Liver (tissue), 9 donors: ENCODE measurements around the gene ZNF358. TPM values are rescaled to one million over a fixed set of nuclear protein-coding genes. Genes with fewer than 3 reads are reported as not detected.
A peak's percentile ranks its signal among the peaks of the same experiment; 100 is the strongest.

ENCODE experiments used
- DNase-seq: peaks from one replicate; pipeline ENCODE4 v3.0.0-alpha.2; 2017; ENCODE audit warnings: low spot score
- H3K27ac ChIP-seq, 2 donors: one replicate each; pipeline ENCODE4 v1.7.0; 2013; ENCODE audit warnings: inconsistent platforms in 2 of 2, low read length in 2 of 2, control low read depth in 1 of 2, low read depth in 1 of 2, mild to moderate bottlenecking in 1 of 2
- H3K27me3 ChIP-seq, 4 donors: one replicate each; pipeline versions ENCODE4 v1.6.1 to v1.7.0; 2013; ENCODE audit warnings: low read length in 3 of 4, inconsistent platforms in 1 of 4, mild to moderate bottlenecking in 1 of 4, moderate library complexity in 1 of 4; ENCODE audit not compliant: control insufficient read depth in 4 of 4, insufficient read depth in 4 of 4
- H3K36me3 ChIP-seq, 4 donors: one replicate each; pipeline versions ENCODE4 v1.6.1 to v1.7.0; 2013; ENCODE audit warnings: low read length in 3 of 4, mild to moderate bottlenecking in 3 of 4, low read depth in 1 of 4, moderate library complexity in 1 of 4; ENCODE audit not compliant: control insufficient read depth in 4 of 4, insufficient read depth in 3 of 4
- H3K4me1 ChIP-seq, 4 donors: one replicate each; pipeline versions ENCODE4 v1.6.1 to v1.7.0; 2013; ENCODE audit warnings: low read length in 3 of 4, mild to moderate bottlenecking in 3 of 4, moderate library complexity in 1 of 4; ENCODE audit not compliant: control insufficient read depth in 4 of 4, insufficient read depth in 4 of 4
- H3K4me3 ChIP-seq, 3 donors: one replicate each; pipeline versions ENCODE4 v1.6.1 to v1.7.0; 2013; ENCODE audit warnings: low read length in 3 of 3, control low read depth in 1 of 3, low read depth in 1 of 3, mild to moderate bottlenecking in 1 of 3
- H3K9ac ChIP-seq, 2 donors: one replicate each; pipeline ENCODE4 v1.7.0; 2013; ENCODE audit warnings: low read length in 2 of 2, mild to moderate bottlenecking in 2 of 2, moderate library complexity in 2 of 2, control low read depth in 1 of 2, low read depth in 1 of 2
- H3K9me3 ChIP-seq, 4 donors: one replicate each; pipeline versions ENCODE4 v1.6.1 to v1.7.0; 2013; ENCODE audit warnings: low read length in 3 of 4; ENCODE audit not compliant: control insufficient read depth in 4 of 4
- EGR1 ChIP-seq, 2 donors: IDR thresholded peaks; 2 replicates each; pipeline ENCODE4 v1.6.1; 2016 to 2018; ENCODE audit warnings: antibody characterized with exemption in 2 of 2, low read depth in 2 of 2
- FOXA1 ChIP-seq: IDR thresholded peaks from 2 replicates; pipeline ENCODE4 v1.6.1; 2016; ENCODE audit warnings: antibody characterized with exemption
- FOXA2 ChIP-seq: IDR thresholded peaks from 2 replicates; pipeline ENCODE4 v1.6.1; 2016; ENCODE audit warnings: antibody characterized with exemption
- GABPA ChIP-seq, 2 donors: IDR thresholded peaks in 1 of 2; conservative IDR thresholded peaks in 1 of 2; 2 replicates each; pipeline ENCODE4 v1.6.1; 2016; ENCODE audit warnings: antibody characterized with exemption in 2 of 2, mild to moderate bottlenecking in 1 of 2, moderate library complexity in 1 of 2
- HNF4A ChIP-seq, 2 donors: conservative IDR thresholded peaks; 2 replicates each; pipeline ENCODE4 v1.6.1; 2016; ENCODE audit warnings: antibody characterized with exemption in 2 of 2, mild to moderate bottlenecking in 2 of 2
- HNF4G ChIP-seq: IDR thresholded peaks from 2 replicates; pipeline ENCODE4 v1.6.1; 2016; ENCODE audit warnings: antibody characterized with exemption
- JUND ChIP-seq, 2 donors: IDR thresholded peaks; 2 replicates each; pipeline ENCODE4 v1.6.1; 2016; ENCODE audit warnings: antibody characterized with exemption in 2 of 2
- NR2F2 ChIP-seq: IDR thresholded peaks from 2 replicates; pipeline ENCODE4 v1.6.1; 2016; ENCODE audit warnings: antibody characterized with exemption
- RAD21 ChIP-seq, 2 donors: IDR thresholded peaks; 2 replicates each; pipeline ENCODE4 v1.6.1; 2016; ENCODE audit warnings: antibody characterized with exemption in 2 of 2, mild to moderate bottlenecking in 2 of 2
- RXRA ChIP-seq, 2 donors: IDR thresholded peaks; 2 replicates each; pipeline ENCODE4 v1.6.1; 2017 to 2018; ENCODE audit warnings: antibody characterized with exemption in 2 of 2, mild to moderate bottlenecking in 1 of 2
- SP1 ChIP-seq: IDR thresholded peaks from 2 replicates; pipeline ENCODE4 v1.6.1; 2018; ENCODE audit warnings: antibody characterized with exemption, mild to moderate bottlenecking
- YY1 ChIP-seq: IDR thresholded peaks from 2 replicates; pipeline ENCODE4 v1.6.1; 2016; ENCODE audit warnings: antibody characterized with exemption, mild to moderate bottlenecking
- WGBS: extraction: QIAGEN DNeasy Blood & Tissue Kit; methylation state at CpG from one replicate; pipeline ENCODE4 v1.1.7; 2013; 5-methylcytosine and 5-hydroxymethylcytosine counted together
- polyA plus RNA-seq, 2 donors: library from polyadenylated mRNA; stranded (reverse) in 1 of 2; unstranded in 1 of 2; fragments of 200-250 nt in 1 of 2; fragments of >200 nt in 1 of 2; fragmentation: Nextera tagmentation in 1 of 2; extraction: Ambion mirVana in 1 of 2; gene quantifications; one replicate each; pipeline versions ENCODE4 v1.2.1 to v1.2.3, GENCODE V29; 2013 to 2015
- total RNA-seq, 2 donors: library from RNA; depleted of rRNA; stranded (reverse); fragments of >200 nt; gene quantifications; one replicate each; pipeline ENCODE4 v1.2.3, GENCODE V29; 2014
- TF ChIP-seq, protein P1 (sequence below): IDR thresholded peaks from 2 replicates; pipeline ENCODE4 v1.6.1; 2016; ENCODE audit warnings: antibody characterized with exemption
- TF ChIP-seq, protein P2 (sequence below): IDR thresholded peaks from 2 replicates; pipeline ENCODE4 v1.6.1; 2016; ENCODE audit warnings: antibody characterized with exemption
- TF ChIP-seq, protein P3 (sequence below): IDR thresholded peaks from 2 replicates; pipeline ENCODE4 v1.6.1; 2016; ENCODE audit warnings: antibody characterized with exemption, mild to moderate bottlenecking
- donor health status: healthy.
- donor health status: healthy.
- donor health status: healthy.
- donor health status: healthy.
- donor health status: healthy.

ZNF358 gene
- total and polyA plus RNA-seq, 4 donors: 5.7 to 18.2 (median 12.5) TPM

DNA sequence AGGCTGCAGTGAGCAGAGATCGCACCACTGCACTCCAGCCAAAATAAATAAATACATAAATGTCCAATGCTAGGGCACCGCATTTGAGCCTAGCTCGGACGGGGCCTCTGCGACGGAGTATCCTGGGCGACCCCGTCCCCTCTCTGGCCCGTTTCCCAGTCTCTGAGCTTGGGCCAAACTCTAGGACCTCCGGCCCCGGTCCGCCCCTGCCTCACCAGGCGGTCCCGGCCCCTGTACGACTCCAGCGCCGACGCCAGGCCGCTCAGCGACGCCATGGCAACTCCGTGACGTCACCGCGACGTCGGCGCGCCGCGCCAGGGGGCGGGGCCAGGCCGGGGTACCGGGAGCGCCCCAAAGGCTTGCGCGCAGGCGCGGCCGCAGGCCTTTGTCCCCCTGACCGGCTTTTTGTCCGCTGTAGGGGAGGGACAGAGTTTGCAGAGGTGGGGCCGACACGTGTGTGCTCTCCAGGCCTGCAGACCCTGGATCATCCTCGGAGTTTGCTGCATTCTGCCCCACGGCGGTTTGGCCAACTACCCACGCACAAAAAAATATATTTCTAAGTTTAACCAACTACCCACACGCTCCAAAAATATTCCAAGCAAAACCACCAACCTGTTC is 27.1 kb upstream of the ZNF358 start, which contains the start of gene PEX11G:
Gene PEX11G, minus strand, starts transcription at position 300 of the 618 bp plus-strand sequence. Its CDS starts 25 bp downstream, at position 275.
- WGBS: under 1% methylated on average over 49 of the region's 49 CpGs
- peak; percentile 95 for DNase-seq
- Histone ChIP-seq H3K27me3 (no peaks in the 10 kb centered on the region), H3K9ac (peak within 1 kb of the TSS; percentile 64 to 85), H3K4me1 (peaks cover 0 to 14% (median 7%) of the 10 kb centered on the region in 4 donors), H3K4me3 (peak within 1 kb of the TSS; percentile 68 to 79 (median 72)), H3K27ac (peak within 1 kb of the TSS; percentile 83 to 96), H3K36me3 (peaks cover 0 to 2% (median 0%) of the 10 kb centered on the region in 4 donors), H3K9me3 (no peaks in the 10 kb centered on the region)
- TF ChIP-seq, protein P1, sequence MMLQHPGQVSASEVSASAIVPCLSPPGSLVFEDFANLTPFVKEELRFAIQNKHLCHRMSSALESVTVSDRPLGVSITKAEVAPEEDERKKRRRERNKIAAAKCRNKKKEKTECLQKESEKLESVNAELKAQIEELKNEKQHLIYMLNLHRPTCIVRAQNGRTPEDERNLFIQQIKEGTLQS: no peak
- TF ChIP-seq, protein P2, sequence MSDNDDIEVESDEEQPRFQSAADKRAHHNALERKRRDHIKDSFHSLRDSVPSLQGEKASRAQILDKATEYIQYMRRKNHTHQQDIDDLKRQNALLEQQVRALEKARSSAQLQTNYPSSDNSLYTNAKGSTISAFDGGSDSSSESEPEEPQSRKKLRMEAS: peak; percentile 56
- peak; percentile 8 for TF ChIP-seq YY1

DNA sequence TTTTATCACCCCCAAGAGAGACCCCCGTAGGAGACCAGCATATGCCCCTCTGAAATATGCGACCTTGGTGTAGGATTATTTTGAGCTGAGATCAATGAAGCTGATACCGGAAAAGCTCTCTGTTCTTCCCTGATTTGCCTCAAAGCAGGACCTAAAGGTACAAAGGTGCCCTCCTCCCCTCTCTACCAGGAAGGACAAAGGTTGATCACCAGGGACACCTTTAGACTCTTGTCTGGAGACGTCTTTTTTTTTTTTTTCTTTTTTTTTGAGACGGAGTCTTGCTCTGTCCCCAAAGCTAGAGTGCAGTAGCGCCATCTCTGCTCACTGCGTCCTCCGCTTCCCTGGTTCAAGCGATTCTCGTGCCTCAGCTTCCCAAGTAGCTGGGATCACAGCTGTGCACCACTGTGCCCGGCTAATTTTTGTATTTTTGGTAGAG is 26.3 kb upstream of the ZNF358 start:
- Histone ChIP-seq H3K4me1 (peaks cover 0 to 20% (median 14%) of the 10 kb centered on the region in 4 donors), H3K27me3 (no peaks in the 10 kb centered on the region), H3K27ac (peak overlapping the region in 1 of 2 donors; percentile 96), H3K4me3 (peak overlapping the region in 1 of 3 donors; percentile 72), H3K36me3 (no peaks in the 10 kb centered on the region), H3K9ac (no peak overlapping the region), H3K9me3 (no peaks in the 10 kb centered on the region)
- TF ChIP-seq, protein P3, sequence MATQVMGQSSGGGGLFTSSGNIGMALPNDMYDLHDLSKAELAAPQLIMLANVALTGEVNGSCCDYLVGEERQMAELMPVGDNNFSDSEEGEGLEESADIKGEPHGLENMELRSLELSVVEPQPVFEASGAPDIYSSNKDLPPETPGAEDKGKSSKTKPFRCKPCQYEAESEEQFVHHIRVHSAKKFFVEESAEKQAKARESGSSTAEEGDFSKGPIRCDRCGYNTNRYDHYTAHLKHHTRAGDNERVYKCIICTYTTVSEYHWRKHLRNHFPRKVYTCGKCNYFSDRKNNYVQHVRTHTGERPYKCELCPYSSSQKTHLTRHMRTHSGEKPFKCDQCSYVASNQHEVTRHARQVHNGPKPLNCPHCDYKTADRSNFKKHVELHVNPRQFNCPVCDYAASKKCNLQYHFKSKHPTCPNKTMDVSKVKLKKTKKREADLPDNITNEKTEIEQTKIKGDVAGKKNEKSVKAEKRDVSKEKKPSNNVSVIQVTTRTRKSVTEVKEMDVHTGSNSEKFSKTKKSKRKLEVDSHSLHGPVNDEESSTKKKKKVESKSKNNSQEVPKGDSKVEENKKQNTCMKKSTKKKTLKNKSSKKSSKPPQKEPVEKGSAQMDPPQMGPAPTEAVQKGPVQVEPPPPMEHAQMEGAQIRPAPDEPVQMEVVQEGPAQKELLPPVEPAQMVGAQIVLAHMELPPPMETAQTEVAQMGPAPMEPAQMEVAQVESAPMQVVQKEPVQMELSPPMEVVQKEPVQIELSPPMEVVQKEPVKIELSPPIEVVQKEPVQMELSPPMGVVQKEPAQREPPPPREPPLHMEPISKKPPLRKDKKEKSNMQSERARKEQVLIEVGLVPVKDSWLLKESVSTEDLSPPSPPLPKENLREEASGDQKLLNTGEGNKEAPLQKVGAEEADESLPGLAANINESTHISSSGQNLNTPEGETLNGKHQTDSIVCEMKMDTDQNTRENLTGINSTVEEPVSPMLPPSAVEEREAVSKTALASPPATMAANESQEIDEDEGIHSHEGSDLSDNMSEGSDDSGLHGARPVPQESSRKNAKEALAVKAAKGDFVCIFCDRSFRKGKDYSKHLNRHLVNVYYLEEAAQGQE: no peak
- TF ChIP-seq SP1: peak; percentile 30
- peak; percentile 66 for TF ChIP-seq HNF4G
- peak; percentile 81 to 82 for TF ChIP-seq HNF4A (conservative IDR thresholded peaks at IDR 0.05)
- DNase-seq: no peak
- 63% methylated on average over 11 of the region's 11 CpGs for WGBS

DNA sequence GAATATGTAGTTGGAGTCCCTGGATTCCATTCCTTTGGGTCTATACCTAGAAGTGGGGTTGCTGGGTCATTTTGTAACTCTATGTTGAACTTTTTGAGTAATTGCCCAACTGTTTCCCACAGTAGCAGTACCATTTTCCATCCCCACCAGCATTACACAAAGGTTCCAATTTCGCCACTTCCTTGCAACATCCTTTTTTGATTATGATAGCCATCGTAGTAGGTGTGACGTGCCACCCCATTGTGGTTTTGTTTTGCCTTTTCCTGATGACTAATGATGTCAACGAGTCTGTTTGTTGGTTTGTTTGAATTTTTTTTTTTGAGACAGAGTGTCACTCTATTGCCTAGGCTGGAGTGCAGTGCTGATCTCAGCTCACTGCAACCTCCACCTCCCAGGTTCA is 23.8 kb upstream of the ZNF358 start:
- no peaks in the 10 kb centered on the region for H3K36me3 ChIP-seq
- H3K27ac ChIP-seq: peak overlapping the region; percentile 33 to 61
- H3K9ac ChIP-seq: no peak overlapping the region
- H3K9me3 ChIP-seq: no peaks in the 10 kb centered on the region
- H3K4me3 ChIP-seq: no peak overlapping the region
- peaks cover 0 to 24% (median 17%) of the 10 kb centered on the region in 4 donors for H3K4me1 ChIP-seq
- WGBS: 66% methylated on average over 4 of the region's 4 CpGs
- no peaks in the 10 kb centered on the region for H3K27me3 ChIP-seq
- DNase-seq: no peak
- TF ChIP-seq YY1 (no peak), JUND (IDR thresholded peaks at IDR 0.05) (no peak), SP1 (no peak), GABPA (IDR thresholded peaks at IDR 0.05 in 1 of 2, conservative IDR thresholded peaks at IDR 0.05 in 1 of 2) (no peak), HNF4A (conservative IDR thresholded peaks at IDR 0.05) (no peak), RXRA (IDR thresholded peaks at IDR 0.05) (no peak), NR2F2 (no peak), FOXA1 (no peak), FOXA2 (no peak), EGR1 (IDR thresholded peaks at IDR 0.05; ENCODE audit: low read depth in 2 of 2) (no peak), HNF4G (no peak), RAD21 (IDR thresholded peaks at IDR 0.05) (no peak)
- TF ChIP-seq, protein P1: no peak
- TF ChIP-seq, protein P2: no peak
